GM19239 (cell line): ENCODE data around the gene FANCG.

Experiments
- DNase-seq: peaks from one replicate; pipeline ENCODE4 v3.0.0; 2011; ENCODE audit warnings: low spot score; ENCODE audit not compliant: insufficient read length
- FAIRE-seq: peaks from 2 replicates; lab custom pipeline; 2011; peaks lifted over from hg19 to GRCh38; lab: Jason Lieb, UNC

FANCG gene

DNA sequence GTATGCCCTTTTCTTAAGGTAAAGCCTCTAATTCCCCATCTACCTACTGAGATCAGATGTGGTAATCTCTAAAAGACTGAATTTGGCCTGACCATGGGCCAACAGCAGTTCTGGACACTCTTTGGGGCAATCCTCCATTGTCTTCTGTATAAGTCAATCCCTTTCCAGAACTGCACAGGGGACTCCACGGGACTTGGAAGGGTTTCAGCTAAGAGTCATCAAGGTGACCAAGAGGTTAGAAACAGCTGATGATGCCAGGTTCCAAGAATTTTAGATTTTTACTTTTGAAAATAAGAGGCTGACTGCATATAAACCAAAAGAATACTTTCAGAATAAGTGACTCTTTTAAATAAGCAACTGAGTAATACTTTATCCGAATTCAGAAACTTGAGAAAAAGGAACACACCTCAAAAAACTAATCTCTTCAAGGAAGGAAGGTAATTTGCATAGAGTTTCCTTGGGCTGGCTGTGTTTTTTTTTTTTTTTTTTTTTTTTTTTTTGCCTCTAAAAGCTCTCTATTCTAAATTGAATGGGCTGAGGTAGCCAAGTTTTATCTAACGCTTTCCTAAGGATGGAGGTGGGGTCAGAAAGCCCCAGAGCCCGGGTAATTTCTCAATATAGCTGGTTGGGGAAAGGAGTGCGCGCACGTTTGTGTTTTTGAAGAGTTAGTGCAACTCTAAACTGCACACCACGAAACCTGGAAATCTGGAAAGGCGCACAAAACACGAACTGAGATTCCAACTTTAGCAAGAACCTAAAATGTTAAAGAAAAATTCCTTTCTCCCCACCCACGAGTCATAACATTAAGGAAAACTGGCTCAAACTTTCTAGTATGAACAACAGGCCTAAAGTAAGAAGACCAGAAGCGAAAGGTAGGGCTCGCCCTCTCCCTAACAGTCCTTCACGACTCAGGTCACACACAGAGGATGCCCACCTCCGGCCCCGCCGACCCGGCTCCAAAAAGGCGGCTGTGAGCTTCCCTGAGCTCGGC, 8.6 kb downstream of the FANCG start:
- peak; percentile 92 for FAIRE-seq

DNA sequence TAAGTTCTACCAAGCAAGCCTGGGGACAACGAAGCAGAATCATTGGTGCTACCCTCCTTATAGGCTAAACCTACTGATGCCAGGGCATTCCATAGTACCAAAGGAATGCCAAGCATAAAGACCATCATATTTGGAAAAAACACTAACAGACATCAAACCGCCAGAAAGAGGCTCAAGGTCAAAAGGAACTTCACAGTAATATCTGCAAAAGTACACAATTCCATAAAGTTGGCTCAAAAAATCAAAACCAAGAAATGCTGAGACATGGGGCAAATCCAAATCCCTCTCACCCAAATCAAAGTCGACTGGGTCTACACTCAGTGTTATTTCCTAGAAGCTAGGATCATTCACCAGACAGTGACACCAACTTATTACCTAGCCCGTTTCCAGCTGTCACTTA, 10.7 kb downstream of the FANCG start:
- no peak for DNase-seq
- FAIRE-seq = no peak

More for the DNA sequence above, 8.6 kb downstream of the FANCG start:
- DNase-seq = no peak

DNA sequence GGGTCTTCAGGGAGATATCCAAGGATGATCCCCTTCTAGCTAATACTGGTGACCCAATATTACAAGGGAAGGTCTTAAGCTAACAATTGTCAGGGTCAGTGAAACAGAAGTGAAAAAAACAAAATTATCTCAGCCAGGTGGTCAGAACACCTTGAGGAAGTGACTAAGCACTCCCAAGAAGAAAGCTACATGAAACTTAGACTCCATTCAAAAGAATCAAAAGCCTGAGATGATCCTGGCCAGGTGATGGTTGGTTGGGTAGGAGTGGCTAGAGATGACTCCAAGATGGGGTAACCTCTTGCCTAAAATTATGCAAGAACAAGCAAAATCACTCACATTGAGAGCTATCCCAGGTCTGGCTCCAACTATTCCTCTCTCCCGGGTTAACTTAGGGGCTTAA, 12.7 kb downstream of the FANCG start:
- DNase-seq (no peak), FAIRE-seq (no peak)

DNA sequence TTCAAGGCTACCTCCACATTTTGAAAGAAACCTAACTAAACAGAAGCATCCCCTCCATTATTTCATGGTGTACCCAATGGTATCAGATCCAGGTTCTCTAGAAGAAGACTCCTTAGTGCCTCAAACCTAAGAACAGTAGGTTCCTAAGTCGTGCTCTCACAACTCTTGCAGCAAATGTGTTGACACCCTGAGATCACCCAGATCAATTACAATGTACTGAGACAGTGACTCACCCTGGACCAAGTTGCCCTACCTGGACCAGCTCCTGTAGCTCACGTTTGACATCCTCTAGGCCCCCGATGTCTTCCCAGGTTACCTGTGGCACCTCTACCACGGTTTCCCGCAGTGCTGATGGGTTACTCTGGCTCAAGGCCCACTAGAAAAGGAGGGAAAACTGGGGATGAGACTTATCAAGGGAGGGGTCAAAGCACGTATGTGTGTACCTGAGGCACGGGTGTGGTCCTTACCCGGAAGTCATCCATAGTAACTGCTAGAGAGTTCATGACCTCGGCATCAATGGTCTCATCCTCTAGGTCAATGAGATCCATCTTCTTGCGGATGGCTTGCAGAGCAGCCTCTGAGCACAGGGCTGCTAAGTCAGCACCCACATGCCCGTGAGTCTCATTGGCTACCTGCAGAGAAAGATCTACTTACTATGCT, 19.1 kb downstream of the FANCG start:
- FAIRE-seq (no peak), DNase-seq (no peak)

DNA sequence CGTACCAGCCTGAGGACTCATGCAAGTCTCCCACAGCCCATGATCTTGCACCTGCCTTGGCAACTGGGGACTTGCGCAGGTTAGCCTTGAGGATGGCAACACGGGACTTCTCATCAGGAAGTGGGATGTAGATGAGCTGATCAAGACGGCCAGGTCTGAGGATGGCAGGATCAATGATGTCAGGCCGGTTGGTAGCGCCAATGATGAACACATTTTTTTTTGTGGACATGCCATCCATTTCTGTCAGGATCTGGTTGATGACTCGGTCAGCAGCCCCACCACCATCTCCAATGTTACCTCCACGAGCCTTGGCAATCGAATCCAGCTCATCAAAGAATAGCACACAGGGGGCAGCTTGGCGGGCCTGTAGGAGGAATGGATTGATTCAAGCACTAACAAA, 20.3 kb downstream of the FANCG start:
- FAIRE-seq (no peak), DNase-seq (no peak)

DNA sequence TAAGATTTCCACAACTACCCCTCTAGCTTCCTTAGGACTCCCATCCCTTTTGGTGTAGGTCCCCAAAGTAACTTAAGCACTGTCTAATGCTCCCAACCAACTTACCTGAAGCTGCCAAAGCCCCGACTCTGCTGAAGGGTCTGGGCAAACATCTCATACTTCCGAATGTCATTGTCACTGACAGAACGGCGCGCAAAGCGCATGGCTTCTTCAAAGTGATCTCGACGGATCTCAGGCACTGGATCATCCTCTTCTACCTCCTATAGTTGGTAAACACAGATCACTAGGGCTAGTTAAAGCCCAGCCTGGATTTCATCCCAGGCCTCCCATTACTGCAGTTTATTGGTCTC, 22.5 kb downstream of the FANCG start:
- DNase-seq (no peak), FAIRE-seq (no peak)

DNA sequence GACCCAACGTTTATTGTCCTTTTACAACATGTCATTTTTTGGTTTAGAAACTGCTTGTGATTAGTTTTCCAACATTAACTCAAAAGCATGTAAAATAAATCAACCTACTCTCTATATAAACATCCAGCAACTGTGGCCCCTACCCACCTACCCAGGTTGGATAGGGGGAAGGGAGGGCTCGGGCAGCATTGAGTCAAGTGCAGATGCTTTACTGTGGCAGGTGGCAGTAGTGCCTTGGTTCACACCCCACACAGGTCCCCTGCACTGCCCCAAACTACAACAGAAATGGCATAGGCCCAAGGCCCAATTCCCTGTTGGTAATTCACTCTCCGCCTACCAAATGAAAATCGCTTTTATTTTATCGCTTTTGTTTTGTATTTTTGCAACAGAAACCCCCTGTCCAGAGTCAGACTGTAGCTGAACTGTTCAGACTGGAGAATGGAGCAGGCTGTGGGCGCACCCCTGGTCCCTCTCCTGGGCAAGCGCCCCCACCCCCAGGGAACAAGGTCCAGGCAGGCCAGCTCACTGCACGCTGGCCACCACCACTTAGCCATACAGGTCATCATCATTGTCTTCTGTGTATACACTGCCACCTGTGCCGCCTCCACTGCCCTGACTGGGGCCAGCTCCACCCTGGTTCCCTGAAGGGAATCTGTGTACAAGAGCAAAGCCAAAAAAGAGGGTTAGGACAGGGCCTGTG, 23.0 kb downstream of the FANCG start:
- FAIRE-seq (no peak), DNase-seq (no peak)

DNA sequence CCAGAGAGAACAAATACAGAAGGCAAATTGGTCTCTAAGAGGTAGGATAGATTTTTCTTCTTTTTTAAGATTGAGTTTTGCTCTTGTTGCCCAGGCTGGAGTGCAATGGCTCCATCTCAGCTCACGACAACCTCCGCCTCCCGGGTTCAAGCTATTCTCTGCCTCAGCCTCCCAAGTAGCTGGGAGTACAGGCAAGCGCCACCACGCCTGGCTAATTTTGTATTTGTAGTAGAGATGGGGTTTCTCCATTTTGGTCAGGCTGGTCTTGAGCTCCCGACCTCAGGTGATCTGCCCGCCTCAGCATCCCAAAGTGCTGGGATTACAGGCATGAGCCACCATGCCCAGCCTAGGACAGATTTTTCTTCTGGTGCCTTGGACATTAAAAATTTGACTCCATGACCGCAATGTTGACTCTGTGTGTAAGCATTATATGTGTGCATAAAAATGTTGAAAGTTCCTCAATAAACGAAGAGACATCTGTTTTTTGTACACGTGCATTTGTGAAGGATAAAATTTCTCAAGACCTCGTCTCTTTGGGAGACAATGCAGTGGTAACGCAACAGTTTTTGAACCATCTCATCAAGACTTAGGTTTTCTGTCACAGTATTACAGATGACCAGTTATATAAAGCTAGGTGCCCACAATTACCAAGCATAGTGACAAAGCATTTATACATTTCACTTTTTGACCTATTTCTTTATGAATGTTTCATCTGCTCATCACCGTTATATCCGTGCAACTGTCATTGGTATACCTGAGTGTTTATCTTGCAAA, 24.7 kb downstream of the FANCG start:
- FAIRE-seq = no peak
- DNase-seq = no peak

DNA sequence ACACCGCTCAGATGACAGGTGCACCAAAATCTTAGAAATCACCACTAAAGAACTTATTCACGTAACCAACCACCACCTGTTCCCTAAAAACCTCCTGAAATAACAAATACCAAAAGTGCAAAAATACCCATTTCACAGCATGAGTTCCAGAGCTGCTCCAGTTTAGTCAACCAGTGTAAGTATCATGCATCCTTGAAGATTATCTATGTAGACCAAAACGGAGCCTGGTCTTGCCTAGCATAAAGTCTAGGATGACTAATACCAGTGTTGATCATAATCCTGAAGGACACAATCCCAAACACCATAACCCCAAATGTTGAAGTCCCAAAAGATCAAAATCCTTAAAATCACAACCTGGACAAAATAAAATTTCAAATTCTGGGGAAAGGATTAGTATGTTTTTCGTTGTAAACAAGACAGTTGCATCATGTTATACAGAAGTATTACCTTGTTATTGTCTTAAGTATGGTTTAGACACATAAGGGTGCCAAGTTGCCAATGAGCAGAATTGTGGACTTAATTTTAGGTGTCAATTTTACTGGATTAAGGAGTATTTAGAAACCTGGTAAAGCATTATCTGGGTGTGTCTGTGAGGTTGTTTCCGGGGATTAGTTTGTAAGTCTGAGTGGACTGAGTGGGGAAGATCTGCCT, 25.4 kb downstream of the FANCG start:
- no peak for DNase-seq
- no peak for FAIRE-seq

DNA sequence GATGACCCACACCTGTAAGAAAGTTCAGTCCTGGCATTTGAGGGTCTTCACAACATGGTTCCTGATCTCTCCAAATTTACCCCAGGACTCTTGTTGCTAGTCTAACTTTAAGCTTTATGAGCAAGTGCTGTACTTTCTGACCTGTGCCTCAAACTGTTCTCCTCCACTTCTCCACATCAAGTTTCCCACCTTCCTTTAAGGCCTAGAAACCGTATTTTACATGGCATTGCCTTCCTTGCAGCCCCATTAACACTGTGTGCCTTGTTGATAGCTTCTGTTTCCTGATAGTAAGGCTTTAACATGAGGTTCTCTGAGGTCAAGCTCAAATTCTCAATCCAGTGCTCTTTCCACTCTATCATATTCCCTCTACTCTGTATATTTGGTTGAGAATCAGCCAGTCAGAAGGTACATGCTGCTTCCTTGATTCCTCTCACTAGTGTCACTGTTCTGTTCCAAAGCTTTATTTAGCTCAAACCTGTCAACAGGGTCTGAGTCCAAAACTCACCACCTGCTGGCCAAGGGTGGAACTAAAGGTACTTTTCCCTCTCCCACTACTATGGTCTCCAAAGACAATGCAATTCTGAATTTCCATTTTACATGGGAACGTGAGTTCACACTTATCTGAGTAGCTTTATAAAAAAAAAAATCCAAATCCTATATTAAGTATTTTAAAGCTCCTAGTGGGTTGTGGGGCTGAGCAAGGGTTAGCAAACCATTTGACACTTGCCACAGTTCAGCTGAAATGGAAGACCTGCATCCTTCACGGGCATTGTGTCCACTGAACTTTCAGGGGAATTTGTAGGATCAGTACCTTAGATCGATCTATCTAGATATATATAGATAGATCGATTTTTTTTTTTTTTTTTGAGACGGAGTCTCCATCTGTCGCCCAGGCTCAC, 28.4 kb downstream of the FANCG start:
- peak; percentile 83 for FAIRE-seq
- peak; percentile 51 for DNase-seq

DNA sequence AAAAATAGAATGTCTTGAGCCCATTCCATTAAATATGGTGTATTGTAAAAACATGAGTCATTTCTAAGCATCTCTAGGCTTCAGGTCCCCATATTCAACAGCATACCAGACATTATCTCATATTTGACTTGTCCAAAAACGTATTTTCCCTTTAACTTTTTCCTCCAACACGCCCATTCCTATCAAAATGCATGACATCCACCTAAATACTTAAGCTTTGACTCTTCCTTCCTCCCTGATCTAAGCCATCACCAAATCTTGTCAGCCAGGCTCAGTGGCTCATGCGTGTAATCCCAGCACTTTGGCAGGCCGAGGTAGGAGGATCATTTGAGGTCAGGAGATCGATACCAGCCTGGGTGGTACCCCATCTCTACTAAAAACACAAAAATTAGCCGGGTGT, 31.2 kb downstream of the FANCG start:
- DNase-seq = no peak
- no peak for FAIRE-seq

DNA sequence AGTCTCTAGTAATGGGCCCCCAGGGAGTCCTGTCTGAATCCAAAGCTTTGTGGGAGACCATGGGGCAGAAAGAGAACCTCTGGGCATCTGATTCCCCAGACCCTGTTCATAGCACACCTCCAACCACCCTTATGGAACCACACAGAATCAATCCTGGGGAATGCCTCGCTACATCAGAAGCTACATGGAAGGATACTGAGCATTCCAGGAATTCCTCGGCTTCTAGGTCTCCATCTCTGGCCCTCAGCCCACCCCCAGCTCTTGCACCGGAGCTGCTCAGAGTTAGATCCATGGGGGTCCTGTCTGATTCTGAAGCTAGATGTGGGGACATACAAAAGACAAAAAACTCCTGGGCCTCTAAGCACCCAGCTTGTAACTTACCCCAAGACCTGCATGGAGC, 35.7 kb downstream of the FANCG start:
- DNase-seq = no peak
- no peak for FAIRE-seq

DNA sequence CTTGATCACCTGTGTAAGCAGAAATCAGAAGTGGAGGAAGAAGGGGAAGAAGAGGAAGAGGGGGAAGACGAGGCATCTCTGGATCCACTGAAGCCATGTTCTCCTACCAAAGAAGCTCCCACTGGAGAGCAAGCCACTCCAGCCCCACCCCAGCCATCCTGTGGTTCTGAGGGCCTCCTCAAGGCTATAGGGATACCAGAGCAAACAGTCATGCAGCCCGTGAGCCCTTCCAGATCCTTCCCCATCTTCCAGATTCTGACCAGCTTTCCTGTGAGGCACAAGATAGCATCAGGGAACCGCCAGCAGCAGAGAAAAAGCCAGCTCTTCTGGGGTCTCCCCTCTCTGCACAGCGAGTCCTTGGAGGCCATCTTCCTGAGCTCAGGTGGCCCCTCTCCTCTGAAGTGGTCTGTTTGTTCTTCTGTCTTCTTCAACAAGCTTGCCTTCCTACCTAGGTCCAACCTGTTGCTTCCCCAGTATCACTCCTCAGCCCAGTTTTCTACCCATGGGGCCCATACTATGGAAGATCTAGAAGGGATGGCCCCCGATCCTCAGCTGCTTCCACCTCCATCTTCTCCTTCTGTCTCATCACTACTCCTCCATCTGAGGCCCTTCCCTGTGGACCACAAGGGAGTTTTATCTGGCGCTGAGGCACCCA, 36.7 kb downstream of the FANCG start:
- DNase-seq (no peak), FAIRE-seq (no peak)

DNA sequence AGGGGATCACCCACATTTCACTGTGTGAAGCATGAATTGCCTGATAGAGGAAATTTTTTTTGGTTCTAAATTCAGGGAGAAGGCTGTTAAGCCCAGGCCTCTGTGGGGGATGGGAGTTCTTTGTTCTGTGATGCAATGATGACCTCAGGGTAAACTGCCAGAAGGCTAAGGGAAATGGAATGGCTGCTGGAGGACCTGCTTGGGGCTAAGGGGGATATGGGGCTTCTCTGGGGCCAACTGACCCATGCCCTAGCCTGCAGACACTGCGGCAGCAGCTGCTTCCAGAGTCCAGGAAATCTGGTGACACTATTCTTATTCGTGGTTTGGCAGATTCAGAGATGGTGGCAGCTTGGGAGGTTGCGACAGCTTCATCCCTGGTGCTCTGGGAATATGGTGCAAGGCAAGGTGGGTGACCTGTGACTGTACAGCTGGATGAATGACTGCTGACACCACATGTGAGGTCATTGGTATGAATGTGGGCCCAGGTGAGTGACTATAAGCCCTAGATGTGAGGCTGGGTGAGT, 37.6 kb downstream of the FANCG start:
- FAIRE-seq (no peak), DNase-seq (no peak)

DNA sequence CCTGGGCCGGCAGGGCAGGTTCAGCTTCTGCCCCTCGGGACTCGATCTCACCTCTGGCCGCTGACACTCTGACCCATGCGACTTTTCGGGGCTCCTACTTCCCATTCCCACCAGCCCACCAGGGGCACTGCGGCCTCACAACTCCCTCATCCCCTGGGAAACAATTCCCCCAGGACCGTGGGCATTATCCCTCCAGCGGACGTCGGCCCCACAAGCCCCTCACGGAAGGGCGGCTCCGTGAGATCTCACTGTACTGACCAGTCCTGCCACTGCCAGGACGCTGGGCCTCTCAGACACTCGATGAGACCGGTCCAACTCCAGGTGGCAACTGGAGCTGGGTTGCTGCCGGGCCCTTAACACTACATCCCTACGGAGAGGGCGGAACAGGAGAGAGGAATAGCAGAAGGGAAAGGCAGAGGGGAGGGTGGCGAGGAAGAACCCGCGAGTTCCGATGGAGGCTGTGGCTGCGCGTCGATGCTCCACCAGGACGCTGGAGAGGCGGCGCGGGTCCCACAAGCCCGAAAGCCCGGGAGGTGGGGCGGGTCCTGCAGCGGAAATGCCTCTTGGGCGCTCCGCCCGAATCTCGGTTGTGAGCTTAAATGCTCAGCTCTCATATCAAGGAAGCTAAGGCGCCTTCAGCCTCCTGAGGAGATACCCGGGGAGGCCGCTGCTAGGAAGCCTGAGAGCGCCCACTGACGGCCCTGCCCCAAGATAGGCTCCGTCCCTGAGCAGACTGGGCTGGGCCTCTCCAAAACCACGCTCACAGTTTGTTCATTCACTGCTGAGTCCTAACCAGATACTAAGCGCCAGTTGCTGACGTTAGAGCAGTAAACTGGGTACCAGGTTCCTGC, 43.7 kb downstream of the FANCG start:
- DNase-seq (no peak), FAIRE-seq (no peak)

DNA sequence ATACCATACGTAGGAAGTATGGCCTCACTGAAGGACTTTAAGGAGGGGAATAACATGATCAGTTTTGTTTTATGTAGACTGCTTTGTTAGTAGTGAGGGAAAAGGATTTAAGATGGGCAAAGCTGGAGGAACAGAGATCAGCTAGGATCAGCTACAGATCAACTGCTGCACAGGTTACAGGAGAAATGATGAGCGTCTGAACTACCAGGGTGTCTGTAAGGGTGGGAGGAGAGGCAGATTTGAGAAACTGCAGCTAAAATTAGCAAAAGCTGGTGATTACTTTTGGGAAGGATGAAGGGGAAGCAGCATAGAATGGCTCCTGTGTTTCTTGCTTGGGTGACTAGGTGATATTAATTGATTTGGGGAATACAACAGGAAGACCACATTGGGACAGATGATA, 46.6 kb downstream of the FANCG start:
- DNase-seq (no peak), FAIRE-seq (no peak)

DNA sequence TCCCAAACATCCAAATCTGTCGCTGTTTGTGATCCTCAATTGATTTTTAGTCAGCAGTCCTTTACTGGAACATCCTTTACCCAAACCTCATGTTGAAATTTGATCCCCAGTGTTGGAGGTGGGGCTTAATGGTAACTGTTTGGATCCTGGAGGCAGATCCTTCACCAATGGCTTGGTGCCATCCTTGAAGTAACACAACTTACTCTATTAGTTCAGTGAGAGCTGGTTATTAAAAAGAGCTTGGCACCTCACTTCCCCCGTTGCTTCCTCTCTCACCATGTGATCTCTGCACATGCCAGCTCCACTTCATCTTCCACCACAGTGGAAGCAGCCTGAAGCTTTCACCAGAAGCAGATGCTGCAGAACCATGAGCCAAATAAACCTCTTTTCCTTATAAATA, 49.9 kb downstream of the FANCG start:
- DNase-seq (no peak), FAIRE-seq (no peak)
